ENCODE data around the gene LRRC8E.

Gene LRRC8E

DNA sequence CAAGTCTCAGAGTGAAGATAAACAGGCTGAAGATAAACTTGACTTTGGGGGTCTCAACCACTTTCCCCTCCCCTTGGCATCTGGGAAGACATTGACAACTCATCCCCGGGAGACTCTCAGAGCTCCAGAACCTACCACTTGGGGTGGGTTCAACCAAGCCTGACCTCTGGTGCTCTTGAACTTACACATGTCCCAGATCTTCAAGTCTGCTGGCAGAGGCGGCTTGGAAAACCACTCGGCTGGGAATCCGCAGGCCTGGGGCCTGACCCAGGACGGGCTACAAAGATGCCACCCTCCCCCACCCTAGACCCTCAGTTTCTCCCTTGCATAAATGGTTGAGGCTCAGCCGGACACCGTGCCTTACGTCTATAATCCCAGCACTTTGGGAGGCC, 512 bp downstream of the LRRC8E start:
- DNase-seq, result no peak

DNA sequence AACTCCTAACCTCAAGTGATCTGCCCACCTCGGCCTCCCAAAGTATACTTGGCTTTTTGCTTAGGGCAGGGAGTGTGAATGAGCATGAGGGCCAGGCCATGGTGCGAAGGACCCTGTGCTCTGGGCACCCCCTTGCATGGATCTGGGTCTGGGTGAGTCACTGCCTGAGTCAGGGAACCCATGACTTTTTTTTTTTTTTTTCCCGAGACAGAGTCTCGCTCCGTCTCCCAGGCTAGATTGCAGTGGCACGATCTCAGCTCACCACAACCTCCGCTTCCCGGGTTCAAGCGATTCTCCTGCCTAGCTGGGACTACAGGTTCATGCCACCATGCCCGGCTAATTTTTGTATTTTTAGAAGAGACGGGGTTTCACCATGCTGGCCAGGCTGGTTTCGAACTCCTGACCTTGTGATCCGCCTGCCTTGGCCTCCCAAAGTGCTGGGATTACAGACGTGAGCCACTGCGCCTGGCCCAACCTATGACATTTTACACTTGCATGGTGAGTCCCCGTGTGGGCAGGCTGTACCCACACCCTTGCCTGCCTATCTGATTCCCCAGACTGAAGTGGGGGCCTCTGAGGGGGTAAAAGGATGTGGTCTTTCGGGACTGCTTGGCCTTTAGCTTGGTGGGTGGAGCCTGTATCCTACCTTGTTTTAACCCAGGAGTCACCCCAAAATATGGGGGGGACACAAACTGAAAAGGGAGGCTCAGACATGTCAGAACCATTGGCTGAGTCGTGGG, 5.2 kb downstream of the LRRC8E start:
- DNase-seq, result peak; percentile 52

DNA sequence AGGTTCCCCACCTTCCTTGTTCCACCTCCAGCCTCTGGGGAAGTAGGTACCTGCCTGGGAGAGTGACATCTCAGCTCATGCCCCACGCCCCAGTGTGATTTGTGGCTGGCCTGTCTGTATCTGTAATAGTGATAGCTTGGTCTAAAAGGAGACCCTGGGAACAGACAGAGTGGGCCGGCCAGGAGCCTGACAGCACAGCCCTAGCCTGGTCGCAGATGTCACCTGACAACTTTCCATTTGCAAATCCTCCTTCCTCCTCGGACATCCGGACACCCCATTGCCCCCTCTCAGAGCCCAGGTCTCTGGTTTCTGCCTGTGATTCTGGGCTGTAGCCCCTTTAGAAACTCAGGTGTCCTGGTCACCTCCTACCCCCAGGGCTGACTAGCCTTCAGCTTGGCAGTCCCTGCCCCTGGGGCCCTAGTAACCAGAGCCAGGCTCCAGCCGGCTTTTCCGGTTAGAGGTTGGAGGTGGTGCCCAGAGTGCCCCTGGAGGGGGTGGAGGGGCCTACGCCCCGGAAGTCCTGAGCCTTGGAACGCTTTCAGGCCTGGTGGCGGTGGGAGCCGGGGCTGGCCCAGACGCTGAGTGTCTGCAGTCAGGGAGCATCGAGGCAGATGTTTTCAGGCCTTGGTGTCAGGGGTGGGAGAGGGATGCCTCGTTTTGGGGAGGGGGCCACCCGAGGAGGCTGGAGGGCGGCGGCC, 6.5 kb downstream of the LRRC8E start:
- no peak for DNase-seq

DNA sequence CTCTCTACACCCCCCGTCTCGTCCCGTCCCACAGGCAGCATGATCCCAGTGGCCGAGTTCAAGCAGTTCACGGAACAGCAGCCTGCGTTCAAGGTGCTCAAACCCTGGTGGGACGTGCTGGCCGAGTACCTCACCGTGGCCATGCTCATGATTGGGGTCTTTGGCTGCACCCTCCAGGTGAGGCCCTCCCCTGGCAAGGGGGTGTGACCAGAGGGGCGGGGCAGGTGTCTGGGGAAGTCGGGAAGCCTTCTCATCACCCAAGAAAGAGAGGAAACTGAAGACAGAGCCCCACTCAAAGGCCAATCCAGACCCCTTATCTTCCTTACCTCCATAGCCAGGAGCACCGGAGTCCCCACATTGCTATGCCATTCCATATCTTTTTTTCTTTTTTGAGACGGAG, 7.3 kb downstream of the LRRC8E start:
- no peak for DNase-seq

DNA sequence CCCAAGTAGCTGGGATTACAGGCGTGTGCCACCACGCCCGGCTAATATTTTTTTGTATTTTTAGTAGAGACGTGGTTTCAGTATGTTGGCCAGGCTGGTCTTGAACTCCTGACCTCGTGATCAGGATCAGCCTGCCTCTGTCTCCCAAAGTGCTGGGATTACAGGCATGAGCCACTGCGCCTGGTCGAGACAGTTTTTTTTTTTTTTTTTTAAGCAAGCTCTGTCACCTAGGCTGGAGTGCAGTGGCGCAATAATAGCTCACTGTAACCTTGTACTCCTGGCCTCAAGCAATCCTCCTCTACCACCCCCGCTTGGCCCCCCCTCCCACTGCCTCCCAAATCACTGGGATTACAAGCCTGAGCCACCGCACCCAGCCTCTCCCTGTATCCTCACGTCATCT, 9.0 kb downstream of the LRRC8E start:
- no peak for DNase-seq

DNA sequence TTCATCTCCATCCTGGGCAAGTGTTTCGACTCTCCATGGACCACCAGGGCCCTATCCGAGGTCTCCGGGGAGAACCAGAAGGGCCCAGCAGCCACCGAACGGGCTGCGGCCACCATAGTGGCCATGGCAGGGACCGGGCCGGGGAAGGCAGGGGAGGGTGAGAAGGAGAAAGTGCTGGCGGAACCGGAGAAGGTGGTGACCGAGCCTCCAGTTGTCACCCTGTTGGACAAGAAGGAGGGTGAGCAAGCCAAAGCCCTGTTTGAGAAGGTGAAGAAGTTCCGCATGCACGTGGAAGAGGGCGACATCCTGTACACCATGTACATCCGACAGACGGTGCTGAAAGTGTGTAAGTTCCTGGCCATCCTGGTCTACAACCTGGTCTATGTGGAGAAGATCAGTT, 10.7 kb downstream of the LRRC8E start:
- no peak for DNase-seq

DNA sequence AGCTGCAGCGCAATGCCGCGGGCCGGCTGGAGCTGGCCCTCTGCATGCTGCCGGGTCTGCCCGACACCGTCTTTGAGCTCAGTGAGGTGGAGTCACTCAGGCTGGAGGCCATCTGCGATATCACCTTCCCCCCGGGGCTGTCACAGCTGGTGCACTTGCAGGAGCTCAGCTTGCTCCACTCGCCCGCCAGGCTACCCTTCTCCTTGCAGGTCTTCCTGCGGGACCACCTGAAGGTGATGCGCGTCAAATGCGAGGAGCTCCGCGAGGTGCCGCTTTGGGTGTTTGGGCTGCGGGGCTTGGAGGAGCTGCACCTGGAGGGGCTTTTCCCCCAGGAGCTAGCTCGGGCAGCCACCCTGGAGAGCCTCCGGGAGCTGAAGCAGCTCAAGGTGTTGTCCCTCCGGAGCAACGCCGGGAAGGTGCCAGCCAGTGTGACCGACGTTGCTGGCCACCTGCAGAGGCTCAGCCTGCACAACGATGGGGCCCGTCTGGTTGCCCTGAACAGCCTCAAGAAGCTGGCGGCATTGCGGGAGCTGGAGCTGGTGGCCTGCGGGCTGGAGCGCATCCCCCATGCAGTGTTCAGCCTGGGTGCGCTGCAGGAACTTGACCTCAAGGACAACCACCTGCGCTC, 11.6 kb downstream of the LRRC8E start:
- no peak for DNase-seq

DNA sequence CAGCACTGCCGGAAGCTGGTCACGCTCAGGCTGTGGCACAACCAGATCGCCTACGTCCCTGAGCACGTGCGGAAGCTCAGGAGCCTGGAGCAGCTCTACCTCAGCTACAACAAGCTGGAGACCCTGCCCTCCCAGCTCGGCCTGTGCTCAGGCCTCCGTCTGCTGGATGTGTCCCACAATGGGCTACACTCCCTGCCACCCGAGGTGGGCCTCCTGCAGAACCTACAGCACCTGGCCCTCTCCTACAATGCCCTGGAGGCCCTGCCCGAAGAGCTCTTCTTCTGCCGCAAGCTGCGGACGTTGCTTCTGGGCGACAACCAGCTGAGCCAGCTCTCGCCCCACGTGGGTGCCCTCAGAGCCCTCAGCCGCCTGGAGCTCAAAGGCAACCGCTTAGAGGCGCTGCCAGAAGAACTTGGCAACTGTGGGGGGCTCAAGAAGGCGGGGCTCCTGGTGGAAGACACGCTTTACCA, 12.1 kb downstream of the LRRC8E start:
- DNase-seq, result no peak

DNA sequence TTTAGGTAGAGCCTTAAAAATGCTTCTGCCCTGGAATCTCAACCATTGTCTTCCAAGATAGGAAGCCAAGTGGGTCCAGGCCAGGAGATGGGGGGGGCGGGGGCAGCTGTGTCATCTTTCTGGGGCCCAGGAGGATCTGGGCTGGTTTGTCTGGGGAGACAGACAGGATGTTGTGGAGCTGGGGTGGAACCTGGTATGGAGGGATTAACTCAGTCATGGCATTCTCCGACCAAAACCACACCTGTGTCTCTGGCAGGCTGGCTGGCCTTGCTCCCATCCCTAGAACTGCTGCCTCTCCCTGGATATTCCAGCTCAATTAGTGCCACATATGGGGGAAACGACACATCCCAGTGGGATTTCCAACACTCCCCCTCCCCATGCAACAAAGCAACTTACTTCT, 12.6 kb downstream of the LRRC8E start:
- DNase-seq, result no peak

DNA sequence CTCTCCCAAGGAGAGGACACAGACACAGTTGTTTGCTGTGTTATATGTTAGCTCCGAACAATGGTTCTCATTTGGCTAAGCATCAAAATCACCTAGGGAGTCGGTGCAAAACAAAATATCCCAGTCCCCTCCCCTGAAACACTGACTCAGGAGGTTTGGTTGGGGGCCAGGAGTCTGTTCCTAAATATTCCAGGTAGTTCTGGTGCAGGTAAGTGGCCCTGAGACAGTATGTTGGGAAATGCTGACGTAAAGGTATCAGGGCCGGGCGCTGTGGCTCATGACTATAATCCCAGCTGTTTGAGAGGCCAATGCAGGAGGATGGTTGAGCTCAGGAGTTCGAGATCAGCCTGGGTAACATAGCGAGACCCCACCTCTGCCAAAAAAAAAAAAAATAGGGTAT, 13.0 kb downstream of the LRRC8E start:
- no peak for DNase-seq

DNA sequence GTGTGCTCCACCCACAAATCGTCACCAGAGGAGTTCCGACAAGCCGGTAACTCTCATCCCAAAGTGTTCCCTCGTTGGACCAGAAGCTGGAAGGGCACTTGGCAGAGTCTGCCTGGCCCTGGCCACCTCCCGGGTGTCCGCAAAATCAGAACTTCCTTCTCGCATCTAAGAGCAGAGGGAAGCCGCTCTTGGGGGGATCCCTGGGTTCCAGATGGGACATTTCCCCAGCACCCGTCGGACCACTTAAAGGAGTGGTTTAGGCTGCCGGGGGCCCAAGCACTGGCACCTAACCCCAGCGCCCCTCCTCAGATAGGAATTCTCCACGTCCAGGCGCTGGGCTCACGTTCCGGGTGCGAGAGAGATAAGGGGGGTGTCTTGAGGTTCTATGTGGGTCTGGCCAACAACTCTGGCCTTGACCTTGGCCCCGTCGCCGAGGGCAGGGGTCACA, 14.5 kb downstream of the LRRC8E start:
- no peak for DNase-seq

DNA sequence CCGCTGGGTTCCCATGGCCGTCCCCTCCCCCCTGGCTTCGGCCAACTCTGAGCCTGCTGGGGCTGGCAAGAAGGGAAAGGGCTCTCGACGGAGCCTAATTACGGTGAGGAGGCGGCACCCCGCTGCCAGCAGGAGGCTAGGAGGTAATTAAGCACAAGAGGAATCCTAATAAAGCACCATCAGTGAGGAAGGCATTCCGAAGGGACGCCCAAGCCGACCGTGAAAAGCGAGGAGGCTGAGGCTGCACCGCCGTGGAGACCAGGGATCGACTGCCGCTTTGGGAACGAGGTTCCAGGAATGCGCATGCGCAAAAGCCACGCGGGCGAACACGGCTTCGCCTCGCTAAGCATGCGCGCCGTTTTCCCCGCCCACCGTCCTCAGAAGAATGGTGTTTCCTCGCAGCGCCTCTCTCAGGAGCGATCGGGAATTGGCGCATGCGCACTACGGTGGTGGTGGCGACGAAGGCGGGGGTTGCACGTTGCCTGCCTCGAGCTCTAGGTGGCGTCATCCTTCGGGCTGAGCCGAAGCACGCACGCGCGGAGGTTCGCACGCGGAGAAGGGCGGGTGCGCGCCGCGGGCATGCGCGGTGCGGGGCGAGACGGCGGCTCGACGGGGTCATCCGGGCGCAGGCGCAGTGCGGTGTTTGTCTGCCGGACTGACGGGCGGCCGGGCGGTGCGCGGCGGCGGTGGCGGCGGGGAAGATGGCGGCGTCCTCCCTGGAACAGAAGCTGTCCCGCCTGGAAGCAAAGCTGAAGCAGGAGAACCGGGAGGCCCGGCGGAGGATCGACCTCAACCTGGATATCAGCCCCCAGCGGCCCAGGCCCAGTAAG, 15.1 kb downstream of the LRRC8E start, which contains the start of gene MAP2K7:
MAP2K7 (plus strand) TSS at position 634 of the 830 bp plus-strand sequence; CDS start at position 702, 68 bp downstream.
- peak; percentile 98 for DNase-seq

DNA sequence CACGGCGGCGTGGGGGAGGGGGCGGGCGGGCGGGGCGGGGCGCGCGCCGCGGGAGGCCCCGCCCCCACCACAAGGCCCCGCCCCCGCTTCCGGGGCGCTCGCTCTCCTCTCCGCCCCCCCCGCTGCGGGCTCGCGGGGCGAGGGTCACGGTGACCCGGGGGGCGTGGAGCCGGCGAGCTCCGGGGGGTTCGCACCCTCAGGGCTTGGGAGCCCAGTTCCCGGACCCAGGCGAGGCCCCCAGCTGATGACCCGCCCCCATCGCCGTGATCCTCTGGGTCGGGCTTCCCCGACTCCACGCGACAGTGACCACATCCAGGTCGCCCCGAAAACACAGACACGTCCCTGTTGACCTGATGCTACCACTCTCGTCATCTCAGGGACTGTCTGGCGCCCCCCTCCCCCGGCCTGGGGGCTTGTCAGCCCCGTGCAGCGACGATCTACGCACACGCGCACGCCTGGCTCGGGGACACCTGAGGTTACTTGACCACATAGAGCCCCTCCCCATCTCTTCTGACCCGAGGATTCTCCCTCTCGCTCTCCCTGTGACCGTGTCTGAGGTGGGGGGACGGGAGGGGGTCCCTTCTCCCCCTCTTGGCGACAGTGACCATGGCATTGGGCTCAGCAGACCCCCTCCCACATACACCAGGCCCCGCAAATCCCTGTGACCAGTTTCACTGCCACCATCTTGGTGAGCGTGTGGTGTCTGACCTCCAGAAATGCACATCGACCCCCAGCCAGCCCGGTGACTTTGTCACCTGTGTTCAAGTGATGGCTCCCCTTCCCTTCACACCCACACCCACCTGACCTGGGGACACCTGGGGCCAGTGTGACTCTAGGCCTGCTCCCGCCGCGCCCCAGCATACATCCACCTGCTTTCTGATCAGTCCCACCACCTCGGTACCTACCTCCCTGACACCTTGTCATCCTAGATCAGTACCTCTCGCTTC, 16.0 kb downstream of the LRRC8E start:
- DNase-seq, result peak; percentile 28

DNA sequence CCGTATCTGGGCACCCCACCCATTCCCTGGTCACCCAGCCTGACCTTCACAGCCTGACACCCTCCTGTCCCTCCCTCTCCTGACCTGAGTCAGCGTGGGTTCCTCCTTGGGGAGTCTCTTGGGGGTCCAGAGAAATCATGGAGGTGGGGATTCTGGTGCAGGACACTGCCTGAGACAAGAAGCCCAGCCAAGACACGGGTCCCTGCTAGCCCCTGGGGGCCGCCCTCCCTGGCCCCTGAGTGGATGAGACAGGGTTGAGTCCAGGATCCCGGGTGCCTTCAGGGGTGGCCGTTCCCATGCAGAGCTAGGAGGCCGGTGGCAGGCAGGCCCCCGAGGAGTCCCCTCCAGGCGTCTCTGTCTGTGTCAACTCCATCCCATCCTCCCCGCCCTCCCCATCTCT, 17.0 kb downstream of the LRRC8E start:
- no peak for DNase-seq

DNA sequence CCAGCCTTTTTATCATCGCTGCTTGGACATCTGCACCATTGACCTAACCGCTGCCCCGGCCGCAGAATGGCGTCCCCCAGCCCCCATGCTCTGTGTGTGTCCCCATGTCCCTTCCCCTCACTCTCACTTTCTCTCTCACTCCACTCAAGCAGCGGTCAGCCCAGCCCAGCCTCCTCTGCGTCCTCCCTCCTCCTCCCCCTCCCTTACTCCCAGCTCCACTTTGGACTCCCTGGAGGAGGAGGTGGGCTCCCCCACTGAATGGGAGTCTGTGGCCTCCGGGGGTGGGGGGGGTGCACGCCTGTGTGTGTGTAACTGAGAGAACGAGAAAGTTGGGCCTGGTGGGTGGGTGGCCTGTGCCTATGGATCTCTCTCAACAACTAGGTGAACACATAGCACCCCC, 17.5 kb downstream of the LRRC8E start:
- no peak for DNase-seq

DNA sequence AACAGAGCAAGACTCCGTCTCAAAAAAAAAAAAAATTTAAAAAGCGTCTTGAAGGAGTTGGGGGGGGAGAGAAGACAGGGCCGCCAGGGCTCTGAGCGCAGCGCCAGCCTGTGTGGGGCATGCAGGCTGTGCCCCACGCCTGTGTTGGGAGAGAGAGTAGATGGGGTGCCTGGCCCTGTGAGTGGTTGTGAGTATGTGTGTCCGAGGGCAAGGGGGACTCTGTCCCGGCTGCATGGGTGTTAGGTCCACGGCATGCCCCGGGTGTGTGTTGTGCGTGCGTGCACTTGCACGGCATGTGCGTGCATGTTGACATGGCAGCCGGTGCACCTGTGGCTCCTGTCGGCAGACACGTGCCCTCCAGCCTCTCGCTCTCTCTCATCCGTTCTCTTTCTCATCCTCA, 18.8 kb downstream of the LRRC8E start:
- DNase-seq, result no peak

DNA sequence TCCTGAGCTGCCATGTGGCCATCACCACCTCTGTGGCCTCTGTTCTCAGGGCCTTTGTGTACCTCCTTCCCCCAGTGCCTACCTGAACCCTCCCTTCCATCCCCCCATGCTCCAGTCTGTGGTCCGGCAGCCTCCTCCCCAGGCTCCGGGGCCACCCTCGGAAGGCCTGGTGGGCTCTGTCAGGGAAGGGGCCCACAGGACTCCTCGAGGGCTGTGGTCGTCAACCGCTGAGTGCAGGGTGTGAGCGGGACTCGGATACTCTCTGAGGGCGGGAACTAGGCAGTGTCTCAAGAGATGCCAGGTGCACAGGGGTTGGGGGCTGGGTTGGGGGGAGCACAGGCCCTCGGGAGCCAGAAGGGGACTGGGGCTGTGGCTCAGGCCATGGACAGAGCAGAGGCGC, 19.2 kb downstream of the LRRC8E start:
- DNase-seq, result no peak

DNA sequence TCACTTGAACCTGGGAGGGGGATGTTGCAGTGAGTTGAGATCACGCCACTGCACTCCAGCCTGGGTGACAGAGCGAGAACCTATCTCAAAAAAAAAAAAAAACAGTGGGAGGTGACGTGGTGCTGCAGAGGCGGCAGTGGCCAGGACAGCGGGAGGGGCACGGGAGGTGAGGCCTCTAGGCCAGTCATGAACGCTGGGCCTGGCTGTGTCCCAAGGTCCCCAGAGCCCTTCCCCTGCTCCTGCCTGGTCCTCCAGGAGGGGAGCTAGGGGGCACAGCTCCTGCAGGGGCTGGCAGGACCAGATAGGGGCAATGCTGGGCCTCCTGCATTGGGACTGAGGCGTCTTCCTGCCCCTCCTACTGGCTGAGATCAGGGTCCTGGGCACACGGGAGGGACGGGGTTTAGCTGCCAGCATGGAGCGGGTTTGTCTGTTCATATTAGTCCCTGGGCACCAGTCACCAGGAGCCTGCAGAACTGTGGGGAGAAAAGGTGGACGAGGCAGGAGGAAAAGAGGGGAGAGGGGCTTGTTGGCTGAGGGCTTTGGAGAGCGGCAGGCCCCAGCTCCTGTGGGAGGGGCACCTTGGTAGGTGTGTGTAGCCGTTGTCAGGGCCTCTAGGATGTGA, 19.9 kb downstream of the LRRC8E start:
- DNase-seq, result no peak

DNA sequence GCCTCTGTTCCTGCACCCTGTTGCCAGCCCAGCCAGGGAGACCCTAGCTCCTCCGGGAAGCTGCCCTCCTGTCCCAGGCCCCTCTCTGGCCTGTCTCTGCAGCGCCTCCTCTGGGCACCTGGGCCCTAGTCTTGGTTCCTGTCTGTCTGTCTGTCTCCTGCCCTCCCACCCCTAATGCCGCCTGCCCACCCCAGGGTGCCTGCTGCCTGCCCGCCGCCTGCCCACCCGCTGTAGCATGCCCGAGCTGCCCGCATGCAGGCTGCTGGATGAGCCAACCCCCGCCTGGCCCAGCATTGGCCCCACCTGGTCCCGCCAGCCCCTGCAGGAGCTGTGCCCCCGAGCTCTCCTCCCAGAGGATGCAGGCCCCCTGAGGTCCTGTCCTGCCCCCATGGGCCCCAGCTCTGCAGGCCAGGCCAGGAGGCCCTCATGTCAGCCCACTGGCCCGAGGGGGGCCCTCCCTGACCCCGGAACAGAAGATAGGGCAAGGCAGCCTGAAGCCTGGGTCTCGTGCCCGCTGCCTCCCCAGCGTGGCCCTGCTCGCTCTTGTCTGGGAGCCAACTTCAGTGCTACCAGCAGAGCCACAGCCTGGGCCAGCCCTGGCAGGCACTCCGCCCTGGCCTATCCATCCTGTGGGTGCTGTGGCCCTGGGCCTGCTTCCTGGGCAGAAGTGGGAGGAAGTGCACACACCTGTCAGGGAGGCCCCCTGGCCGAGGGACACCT, 20.6 kb downstream of the LRRC8E start:
- DNase-seq, result no peak

DNA sequence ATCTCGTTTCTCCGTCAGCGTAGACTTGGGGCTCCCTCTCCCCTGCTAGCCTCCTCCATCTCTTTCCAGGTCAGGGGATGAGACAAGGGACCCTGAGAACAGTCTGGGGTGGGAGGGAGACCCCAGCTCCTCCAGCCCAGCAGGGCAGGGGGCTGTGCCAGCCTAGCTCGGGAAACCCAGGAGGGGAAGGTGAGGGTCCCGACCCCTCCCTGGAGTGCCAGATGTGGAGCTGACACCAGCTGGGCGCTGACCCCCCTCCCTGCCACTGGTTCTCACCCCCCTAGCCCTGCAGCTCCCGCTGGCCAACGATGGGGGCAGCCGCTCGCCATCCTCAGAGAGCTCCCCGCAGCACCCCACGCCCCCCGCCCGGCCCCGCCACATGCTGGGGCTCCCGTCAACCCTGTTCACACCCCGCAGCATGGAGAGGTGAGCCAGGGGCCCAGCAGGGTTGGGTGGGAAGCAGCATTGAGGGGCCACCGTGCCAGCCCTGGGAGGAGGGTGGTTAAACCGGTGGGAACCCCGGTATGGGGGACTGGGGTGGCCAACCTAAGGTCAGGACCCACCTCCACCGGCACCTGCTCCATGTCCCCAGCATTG, 21.3 kb downstream of the LRRC8E start:
- DNase-seq, result no peak

All from fibroblast of skin of right biceps (primary cell).